ENCODE measurements around the gene CLDN22. TPM values are rescaled to one million over a fixed set of nuclear protein-coding genes. Genes with fewer than 3 reads are reported as not detected.

The CLDN22 gene
- total and polyA plus RNA-seq, 7 experiments from 2014 or later, result not detected

DNA sequence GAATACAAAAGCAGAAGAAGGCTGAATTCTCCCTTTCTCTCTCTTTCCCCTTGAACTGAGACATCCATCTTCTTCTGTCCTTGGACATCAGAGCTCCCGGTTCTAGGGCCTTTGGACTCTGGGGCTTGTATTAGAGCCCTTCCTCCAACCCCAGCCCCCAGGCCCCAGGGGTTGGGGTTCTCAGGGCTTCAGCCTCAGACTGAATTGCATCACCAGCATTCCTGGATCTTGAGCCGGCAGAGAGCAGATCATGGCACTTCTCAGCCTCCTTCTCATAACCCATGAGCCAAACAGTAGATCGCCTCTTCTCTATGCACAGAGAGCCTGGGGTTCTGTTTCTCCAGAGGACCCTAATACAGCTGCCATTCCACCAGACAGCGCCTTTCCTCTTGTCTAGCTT lies 27.5 kb upstream of the CLDN22 start:
- Mint-ChIP-seq H3K4me1 (peaks cover 0 to 6% (median 2%) of the 10 kb centered on the region in 7 donors), H3K36me3 (peaks cover 0 to 2% (median 0%) of the 10 kb centered on the region in 5 donors), H3K27ac (no peak overlapping the region), H3K27me3 (peaks cover 3 to 40% (median 36%) of the 10 kb centered on the region in 5 donors), H3K9me3 (peaks cover 0 to 3% (median 0%) of the 10 kb centered on the region in 11 donors), H3K4me3 (no peak overlapping the region)
- Histone ChIP-seq H3K4me3 (ENCODE audit: low read length) (no peak overlapping the region), H3K36me3 (ENCODE audit: control insufficient read depth in 2 of 3, insufficient read depth in 3 of 3, low read length in 3 of 3) (no peaks in the 10 kb centered on the region), H3K27ac (ENCODE audit: low read depth, low read length) (no peak overlapping the region), H3K27me3 (ENCODE audit: control insufficient read depth in 2 of 2, insufficient read depth in 2 of 2, low read length in 2 of 2) (no peaks in the 10 kb centered on the region), H3K9me3 (ENCODE audit: control insufficient read depth in 2 of 3, low read length in 3 of 3) (no peaks in the 10 kb centered on the region), H3K4me1 (ENCODE audit: control insufficient read depth in 2 of 2, insufficient read depth in 2 of 2, low read length in 2 of 2) (no peaks in the 10 kb centered on the region)
- DNase-seq (no peak), ATAC-seq (no peak)
- intact Hi-C loops (cut with micrococcal nuclease), result no loop called here
- POLR2A ChIA-PET, result no interaction called here
- CTCF ChIA-PET, result no interaction called here

DNA sequence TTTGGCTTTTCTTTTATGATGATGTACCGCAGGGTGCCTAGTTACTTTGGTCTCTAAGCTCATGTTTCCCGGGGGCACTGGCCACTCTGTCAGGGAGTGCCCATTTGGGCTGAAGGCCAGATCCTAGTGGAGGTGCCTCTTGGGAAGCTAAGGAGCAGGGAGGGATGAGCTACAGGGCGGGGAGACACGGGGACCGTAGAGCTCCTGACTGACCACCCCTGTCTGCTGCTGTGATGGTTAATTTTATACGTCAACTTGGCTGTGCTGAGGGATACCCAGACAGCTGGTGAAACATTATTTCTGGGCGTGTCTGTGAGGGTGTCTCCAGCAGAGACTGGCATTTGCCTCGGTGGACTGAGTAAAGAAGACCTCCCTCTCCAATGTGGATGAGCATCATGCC lies 27.1 kb upstream of the CLDN22 start:
- Mint-ChIP-seq H3K27ac (no peak overlapping the region), H3K4me3 (no peak overlapping the region), H3K9me3 (peaks cover 0 to 3% (median 0%) of the 10 kb centered on the region in 11 donors), H3K4me1 (peaks cover 0 to 6% (median 2%) of the 10 kb centered on the region in 7 donors), H3K36me3 (no peaks in the 10 kb centered on the region), H3K27me3 (peaks cover 5 to 40% (median 36%) of the 10 kb centered on the region in 5 donors)
- CTCF ChIA-PET, result no interaction called here
- intact Hi-C loops (cut with micrococcal nuclease), result no loop called here
- POLR2A ChIA-PET, result no interaction called here
- Histone ChIP-seq H3K4me1 (ENCODE audit: control insufficient read depth in 2 of 2, insufficient read depth in 2 of 2, low read length in 2 of 2) (no peaks in the 10 kb centered on the region), H3K4me3 (ENCODE audit: low read length) (no peak overlapping the region), H3K36me3 (ENCODE audit: control insufficient read depth in 2 of 3, insufficient read depth in 3 of 3, low read length in 3 of 3) (no peaks in the 10 kb centered on the region), H3K9me3 (ENCODE audit: control insufficient read depth in 2 of 3, low read length in 3 of 3) (no peaks in the 10 kb centered on the region), H3K27ac (ENCODE audit: low read depth, low read length) (no peak overlapping the region), H3K27me3 (ENCODE audit: control insufficient read depth in 2 of 2, insufficient read depth in 2 of 2, low read length in 2 of 2) (no peaks in the 10 kb centered on the region)
- no peak for ATAC-seq
- no peak for DNase-seq

DNA sequence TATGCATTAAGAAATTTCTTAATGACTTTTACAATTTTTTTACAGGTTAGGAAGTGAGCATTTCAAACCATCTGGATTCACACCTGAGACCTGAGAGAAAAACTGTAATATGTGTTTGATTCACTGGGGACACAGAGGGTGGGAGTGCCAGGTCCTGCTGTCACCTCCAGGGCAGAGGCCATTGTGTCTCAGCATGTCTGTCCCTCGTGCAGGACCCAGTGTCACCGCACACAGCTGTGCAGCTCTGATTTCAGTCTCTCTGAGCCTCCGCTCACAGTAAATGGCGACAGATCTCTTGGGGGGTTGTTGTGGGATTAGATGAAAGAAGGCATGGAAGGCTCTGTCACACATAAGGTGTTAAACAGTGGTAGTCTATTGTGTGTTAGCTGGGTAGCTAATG lies 25.2 kb upstream of the CLDN22 start:
- ChIA-PET CTCF (no interaction called here), POLR2A (no interaction called here)
- Histone ChIP-seq H3K4me1 (ENCODE audit: control insufficient read depth in 2 of 2, insufficient read depth in 2 of 2, low read length in 2 of 2) (no peaks in the 10 kb centered on the region), H3K4me3 (ENCODE audit: low read length) (no peak overlapping the region), H3K9me3 (ENCODE audit: control insufficient read depth in 2 of 3, low read length in 3 of 3) (no peaks in the 10 kb centered on the region), H3K27me3 (ENCODE audit: control insufficient read depth in 2 of 2, insufficient read depth in 2 of 2, low read length in 2 of 2) (no peaks in the 10 kb centered on the region), H3K27ac (ENCODE audit: low read depth, low read length) (no peak overlapping the region), H3K36me3 (ENCODE audit: control insufficient read depth in 2 of 3, insufficient read depth in 3 of 3, low read length in 3 of 3) (no peaks in the 10 kb centered on the region)
- intact Hi-C loops (cut with micrococcal nuclease), result no loop called here
- Mint-ChIP-seq H3K9me3 (no peaks in the 10 kb centered on the region), H3K4me1 (peaks cover 0 to 5% (median 0%) of the 10 kb centered on the region in 7 donors), H3K4me3 (no peak overlapping the region), H3K36me3 (no peaks in the 10 kb centered on the region), H3K27ac (no peak overlapping the region), H3K27me3 (peaks cover 11 to 30% (median 28%) of the 10 kb centered on the region in 5 donors)
- no peak for DNase-seq
- ATAC-seq, result no peak

DNA sequence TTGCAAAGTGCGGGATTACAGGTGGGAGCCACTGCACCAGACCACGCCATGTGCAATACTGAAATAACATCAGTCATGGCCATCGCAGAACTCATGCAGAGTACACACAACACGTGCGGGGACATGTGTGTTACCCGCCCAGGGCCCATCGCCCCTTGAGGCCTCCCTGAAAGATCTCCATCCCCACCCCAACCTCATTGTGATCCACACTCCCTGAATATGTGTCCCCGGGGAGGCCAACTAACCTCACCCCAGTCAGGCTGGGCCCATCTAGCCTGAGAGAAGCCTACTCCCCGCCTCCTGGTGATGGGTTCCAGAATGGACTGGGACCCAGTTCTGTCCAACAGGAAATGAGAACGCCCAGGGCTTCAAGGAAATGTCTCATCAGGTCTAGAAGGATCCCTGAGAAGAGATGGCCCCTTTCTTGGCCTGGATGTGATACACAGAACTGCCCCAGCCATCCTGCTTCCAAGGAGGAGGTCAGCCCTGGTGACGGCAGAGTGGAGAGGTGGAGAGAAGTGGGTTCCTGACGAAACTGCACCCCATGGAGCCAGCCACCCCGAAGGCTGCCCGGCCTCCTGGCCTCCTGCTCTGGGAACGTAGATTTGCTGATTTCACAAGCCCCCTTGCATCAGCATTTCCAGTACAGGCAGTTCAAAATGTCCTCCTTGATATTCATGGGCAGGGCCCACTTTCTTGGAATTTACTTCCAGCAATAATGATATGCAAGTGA lies 24.6 kb upstream of the CLDN22 start:
- Histone ChIP-seq H3K27ac (ENCODE audit: low read depth, low read length) (no peak overlapping the region), H3K27me3 (ENCODE audit: control insufficient read depth in 2 of 2, insufficient read depth in 2 of 2, low read length in 2 of 2) (no peaks in the 10 kb centered on the region), H3K36me3 (ENCODE audit: control insufficient read depth in 2 of 3, insufficient read depth in 3 of 3, low read length in 3 of 3) (no peaks in the 10 kb centered on the region), H3K4me1 (ENCODE audit: control insufficient read depth in 2 of 2, insufficient read depth in 2 of 2, low read length in 2 of 2) (no peaks in the 10 kb centered on the region), H3K4me3 (ENCODE audit: low read length) (no peak overlapping the region), H3K9me3 (ENCODE audit: control insufficient read depth in 2 of 3, low read length in 3 of 3) (no peaks in the 10 kb centered on the region)
- no peak overlapping the region for H3K27ac Mint-ChIP-seq
- no peaks in the 10 kb centered on the region for H3K36me3 Mint-ChIP-seq
- peak overlapping the region in 1 of 10 donors; percentile 13 for H3K4me3 Mint-ChIP-seq
- H3K9me3 Mint-ChIP-seq, result no peaks in the 10 kb centered on the region
- H3K27me3 Mint-ChIP-seq, result peaks cover 11 to 28% (median 26%) of the 10 kb centered on the region in 5 donors
- H3K4me1 Mint-ChIP-seq, result peaks cover 0 to 5% (median 0%) of the 10 kb centered on the region in 7 donors
- ChIA-PET POLR2A (no interaction called here), CTCF (no interaction called here)
- no peak for ATAC-seq
- DNase-seq, result no peak
- intact Hi-C loops (cut with micrococcal nuclease), result no loop called here

DNA sequence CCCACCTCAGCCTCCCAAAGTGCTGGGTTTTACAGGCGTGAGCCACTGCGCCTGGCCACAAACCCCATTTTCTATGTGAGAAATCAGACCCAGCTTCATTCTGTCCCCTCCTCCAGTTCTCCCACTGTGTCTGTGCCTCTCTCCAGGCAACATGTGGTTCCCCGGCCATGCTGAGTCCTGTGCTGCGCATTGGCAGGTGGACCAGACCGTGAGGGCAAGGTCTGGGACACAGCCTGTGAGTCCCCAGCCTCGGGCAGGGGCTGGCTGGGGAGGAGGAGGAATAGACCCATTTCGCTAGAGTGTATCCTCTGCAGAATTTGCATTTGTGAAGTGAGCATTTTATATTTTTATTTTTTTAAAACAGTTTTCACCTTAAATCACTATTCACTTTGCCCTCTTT lies 23.7 kb upstream of the CLDN22 start:
- POLR2A ChIA-PET, result no interaction called here
- no peaks in the 10 kb centered on the region for H3K27me3 ChIP-seq (ENCODE audit: control insufficient read depth in 2 of 2, insufficient read depth in 2 of 2, low read length in 2 of 2)
- ATAC-seq, result no peak

DNA sequence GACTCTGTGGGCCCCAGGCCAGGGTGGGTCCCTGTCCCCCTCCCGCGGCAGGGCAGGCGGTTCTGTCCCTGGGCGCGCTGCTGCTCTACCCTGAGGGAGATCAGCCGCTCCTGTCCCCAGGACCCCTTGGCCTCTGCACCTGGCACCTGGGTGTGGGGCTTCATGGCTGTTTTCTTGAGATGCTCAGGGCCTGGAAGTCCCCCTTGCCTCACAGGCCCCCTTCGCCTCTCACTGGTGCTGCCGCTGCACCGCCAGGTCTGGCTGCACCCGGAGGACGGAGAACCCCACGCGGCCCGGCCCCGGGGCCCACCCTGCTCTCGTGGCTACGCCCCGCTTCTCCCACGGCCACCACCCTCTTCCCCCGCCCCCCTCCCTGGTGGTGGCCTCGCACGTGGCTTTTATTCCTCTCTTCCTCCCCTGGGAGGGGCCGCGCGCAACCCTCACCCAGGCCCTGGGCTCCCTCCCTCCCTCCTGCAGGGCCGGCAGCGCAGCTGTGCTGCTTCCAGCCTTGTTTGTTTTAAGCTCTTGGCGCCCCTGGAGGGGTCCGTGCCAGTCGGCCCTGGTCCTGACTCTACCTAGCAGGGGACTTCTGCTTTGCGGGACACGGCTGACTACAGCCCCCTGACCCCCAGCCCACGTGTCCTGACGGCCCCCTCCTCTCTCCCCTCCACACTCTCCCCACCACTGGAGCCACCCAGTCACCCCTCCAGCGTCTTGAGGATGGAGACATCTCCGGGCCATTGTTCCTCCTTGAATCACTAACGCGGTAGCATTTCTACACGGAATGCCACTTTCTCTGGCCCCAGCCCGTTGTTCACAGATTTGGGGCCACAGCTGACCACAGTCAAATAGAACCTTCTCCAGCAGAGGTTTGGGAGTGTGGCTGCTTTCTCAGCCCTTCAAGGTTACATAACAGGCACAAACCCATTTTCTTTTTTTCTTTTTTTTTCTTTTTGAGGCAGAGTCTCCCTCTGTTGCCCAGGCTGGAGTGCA lies 22.8 kb upstream of the CLDN22 start:
- DNase-seq (no peak), ATAC-seq (peak; percentile 46)
- no peaks in the 10 kb centered on the region for H3K4me1 ChIP-seq (ENCODE audit: control insufficient read depth in 2 of 2, insufficient read depth in 2 of 2, low read length in 2 of 2)
- H3K4me3 ChIP-seq (ENCODE audit: low read length), result no peak overlapping the region
- no peak overlapping the region for H3K27ac ChIP-seq (ENCODE audit: low read depth, low read length)
- CTCF ChIA-PET, result no interaction called here
- intact Hi-C loops (cut with micrococcal nuclease), result no loop called here
- Mint-ChIP-seq H3K9me3 (no peaks in the 10 kb centered on the region), H3K4me1 (peaks cover 0 to 5% (median 0%) of the 10 kb centered on the region in 7 donors), H3K27me3 (peaks cover 10 to 27% (median 26%) of the 10 kb centered on the region in 5 donors), H3K27ac (no peak overlapping the region), H3K36me3 (no peaks in the 10 kb centered on the region), H3K4me3 (peak overlapping the region in 4 of 10 donors; percentile 8 to 66 (median 28))
- H3K27me3 ChIP-seq (ENCODE audit: control insufficient read depth in 2 of 2, insufficient read depth in 2 of 2, low read length in 2 of 2), result no peaks in the 10 kb centered on the region
- no peaks in the 10 kb centered on the region for H3K36me3 ChIP-seq (ENCODE audit: control insufficient read depth in 2 of 3, insufficient read depth in 3 of 3, low read length in 3 of 3)
- H3K9me3 ChIP-seq (ENCODE audit: control insufficient read depth in 2 of 3, low read length in 3 of 3), result no peaks in the 10 kb centered on the region
- POLR2A ChIA-PET, result no interaction called here

More for the DNA sequence above, 23.7 kb upstream of the CLDN22 start:
- Histone ChIP-seq H3K9me3 (ENCODE audit: control insufficient read depth in 2 of 3, low read length in 3 of 3) (no peaks in the 10 kb centered on the region), H3K27ac (ENCODE audit: low read depth, low read length) (no peak overlapping the region), H3K4me1 (ENCODE audit: control insufficient read depth in 2 of 2, insufficient read depth in 2 of 2, low read length in 2 of 2) (no peaks in the 10 kb centered on the region), H3K36me3 (ENCODE audit: control insufficient read depth in 2 of 3, insufficient read depth in 3 of 3, low read length in 3 of 3) (no peaks in the 10 kb centered on the region), H3K4me3 (ENCODE audit: low read length) (no peak overlapping the region)
- H3K4me1 Mint-ChIP-seq, result peaks cover 0 to 5% (median 0%) of the 10 kb centered on the region in 7 donors
- CTCF ChIA-PET, result no interaction called here
- H3K27me3 Mint-ChIP-seq, result peaks cover 11 to 28% (median 26%) of the 10 kb centered on the region in 5 donors
- peak overlapping the region in 1 of 10 donors; percentile 14 for H3K4me3 Mint-ChIP-seq
- no peaks in the 10 kb centered on the region for H3K9me3 Mint-ChIP-seq
- DNase-seq, result no peak
- H3K36me3 Mint-ChIP-seq, result no peaks in the 10 kb centered on the region
- intact Hi-C loops (cut with micrococcal nuclease), result no loop called here
- no peak overlapping the region for H3K27ac Mint-ChIP-seq

Data from naive thymus-derived CD4-positive, alpha-beta T cell (primary cell).